Measurements from ENCODE around the gene SNAI1. TPM values are rescaled to one million over a fixed set of nuclear protein-coding genes. Genes with fewer than 3 reads are reported as not detected.

SNAI1 gene
- total and polyA plus RNA-seq, 8 donors = 2.8 to 12.2 (median 8.5) TPM

DNA sequence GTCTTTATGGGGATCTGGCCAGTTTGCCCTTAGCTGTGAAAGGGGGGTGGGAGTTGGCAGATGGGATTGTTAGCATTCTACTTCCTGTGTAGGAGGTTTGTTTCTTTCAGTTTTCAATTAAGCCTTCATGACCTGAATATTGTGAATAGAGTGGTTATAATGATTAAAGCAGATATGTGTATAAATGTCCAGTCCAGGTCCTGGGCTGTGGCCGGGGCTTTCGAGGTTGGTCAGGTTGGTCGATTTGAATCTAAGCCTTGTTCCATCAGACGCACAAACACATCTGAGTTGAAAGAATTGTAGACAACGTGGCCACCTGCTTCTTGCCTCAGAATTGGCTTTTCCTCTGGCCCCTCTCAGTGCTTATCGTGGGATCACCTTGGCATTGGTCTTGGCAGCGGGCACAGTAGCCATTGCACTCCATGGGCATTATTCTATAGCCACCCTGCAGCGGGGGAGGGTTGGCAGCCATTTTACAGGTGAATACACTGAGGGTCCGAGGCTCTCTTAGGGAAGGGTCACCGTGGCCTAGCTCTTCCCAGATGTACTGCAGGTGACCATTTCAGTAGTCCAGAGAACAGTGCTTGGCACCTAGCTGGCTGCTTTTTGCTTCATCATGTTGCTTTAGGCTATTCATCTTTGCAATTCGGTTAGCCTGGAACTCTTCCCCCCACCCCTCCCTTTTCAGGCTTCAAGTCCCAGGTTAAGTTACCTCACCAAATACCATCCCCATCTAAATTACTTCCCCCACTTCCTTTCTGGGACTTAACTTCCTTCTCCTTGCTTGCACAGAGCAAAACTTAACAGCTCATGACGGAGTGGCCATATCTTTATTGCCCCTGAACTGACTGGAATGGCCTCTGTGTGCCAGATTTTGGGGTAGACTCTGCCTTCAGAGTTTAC, 45.5 kb upstream of the SNAI1 start:
- Histone ChIP-seq H3K4me1 (peaks cover 13 to 63% of the 10 kb centered on the region in 2 donors), H3K9me3 (no peaks in the 10 kb centered on the region), H3K4me3 (peak overlapping the region; percentile 93 to 100), H3K27me3 (no peaks in the 10 kb centered on the region), H3K36me3 (peaks cover 0 to 29% of the 10 kb centered on the region in 2 donors), H3K27ac (peak overlapping the region; percentile 91 to 93)
- TF ChIP-seq, protein P1, sequence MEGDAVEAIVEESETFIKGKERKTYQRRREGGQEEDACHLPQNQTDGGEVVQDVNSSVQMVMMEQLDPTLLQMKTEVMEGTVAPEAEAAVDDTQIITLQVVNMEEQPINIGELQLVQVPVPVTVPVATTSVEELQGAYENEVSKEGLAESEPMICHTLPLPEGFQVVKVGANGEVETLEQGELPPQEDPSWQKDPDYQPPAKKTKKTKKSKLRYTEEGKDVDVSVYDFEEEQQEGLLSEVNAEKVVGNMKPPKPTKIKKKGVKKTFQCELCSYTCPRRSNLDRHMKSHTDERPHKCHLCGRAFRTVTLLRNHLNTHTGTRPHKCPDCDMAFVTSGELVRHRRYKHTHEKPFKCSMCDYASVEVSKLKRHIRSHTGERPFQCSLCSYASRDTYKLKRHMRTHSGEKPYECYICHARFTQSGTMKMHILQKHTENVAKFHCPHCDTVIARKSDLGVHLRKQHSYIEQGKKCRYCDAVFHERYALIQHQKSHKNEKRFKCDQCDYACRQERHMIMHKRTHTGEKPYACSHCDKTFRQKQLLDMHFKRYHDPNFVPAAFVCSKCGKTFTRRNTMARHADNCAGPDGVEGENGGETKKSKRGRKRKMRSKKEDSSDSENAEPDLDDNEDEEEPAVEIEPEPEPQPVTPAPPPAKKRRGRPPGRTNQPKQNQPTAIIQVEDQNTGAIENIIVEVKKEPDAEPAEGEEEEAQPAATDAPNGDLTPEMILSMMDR (IDR thresholded peaks at IDR 0.05) = no peak
- ATAC-seq = peak; percentile 33
- intact Hi-C loops (cut with DNase I) = no loop called here
- peak in 1 of 4 donors; percentile 30 for DNase-seq

DNA sequence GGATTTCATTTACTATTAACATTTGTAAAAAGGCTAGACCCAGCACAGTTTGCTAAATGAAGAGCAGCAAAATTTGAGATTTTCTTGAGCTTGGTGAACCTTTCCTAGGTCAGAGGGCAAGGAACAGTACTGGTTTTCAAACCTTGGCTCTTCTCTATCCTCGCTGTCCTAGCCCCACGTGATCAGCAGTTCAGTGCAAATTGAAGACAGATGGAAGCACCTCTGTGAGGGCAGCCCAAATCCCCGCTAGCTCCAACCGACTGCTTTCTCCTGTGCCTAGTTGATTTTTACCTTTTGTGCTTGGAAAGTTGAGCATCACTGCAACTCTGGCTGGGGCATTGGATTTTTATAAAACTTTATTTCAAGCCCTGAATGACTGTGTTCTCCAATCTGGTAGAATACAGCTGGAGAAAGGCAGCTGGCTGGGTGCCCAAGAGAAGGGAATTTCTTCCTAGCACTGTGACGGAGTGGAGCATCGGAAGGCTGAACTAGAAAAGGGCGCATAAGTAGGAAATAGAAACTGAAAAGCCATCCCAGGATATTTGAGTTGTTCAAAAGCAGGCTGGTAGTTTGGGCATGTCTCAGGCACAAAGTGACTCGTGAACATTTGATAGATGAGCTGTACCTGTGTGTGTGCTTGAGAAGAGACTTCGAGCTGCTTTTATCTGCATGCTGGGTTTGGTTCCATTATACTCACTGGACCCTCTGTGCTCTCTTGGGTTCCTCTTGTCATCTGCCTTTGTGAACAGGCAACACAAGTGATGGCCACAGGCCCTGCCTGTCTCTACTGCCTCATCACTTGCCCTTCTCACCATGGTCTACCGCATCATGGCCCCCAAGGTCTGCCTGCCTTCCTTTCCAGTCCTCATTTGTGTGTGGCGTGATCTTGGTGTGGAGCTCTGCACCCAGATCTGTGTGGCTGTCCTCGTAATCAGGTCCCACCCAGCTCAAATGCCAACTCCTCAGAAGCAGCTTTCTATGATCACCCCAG, 44.3 kb upstream of the SNAI1 start:
- Histone ChIP-seq H3K4me1 (peaks cover 13 to 68% of the 10 kb centered on the region in 2 donors), H3K27ac (peak overlapping the region in 1 of 2 donors; percentile 93), H3K36me3 (peaks cover 0 to 41% of the 10 kb centered on the region in 2 donors), H3K4me3 (peak overlapping the region in 1 of 2 donors; percentile 93), H3K9me3 (no peaks in the 10 kb centered on the region), H3K27me3 (no peaks in the 10 kb centered on the region)
- intact Hi-C loops (cut with DNase I) = no loop called here
- TF ChIP-seq, protein P1 (IDR thresholded peaks at IDR 0.05) = no peak
- no peak for ATAC-seq
- peak in 2 of 4 donors; percentile 53 to 66 for DNase-seq

DNA sequence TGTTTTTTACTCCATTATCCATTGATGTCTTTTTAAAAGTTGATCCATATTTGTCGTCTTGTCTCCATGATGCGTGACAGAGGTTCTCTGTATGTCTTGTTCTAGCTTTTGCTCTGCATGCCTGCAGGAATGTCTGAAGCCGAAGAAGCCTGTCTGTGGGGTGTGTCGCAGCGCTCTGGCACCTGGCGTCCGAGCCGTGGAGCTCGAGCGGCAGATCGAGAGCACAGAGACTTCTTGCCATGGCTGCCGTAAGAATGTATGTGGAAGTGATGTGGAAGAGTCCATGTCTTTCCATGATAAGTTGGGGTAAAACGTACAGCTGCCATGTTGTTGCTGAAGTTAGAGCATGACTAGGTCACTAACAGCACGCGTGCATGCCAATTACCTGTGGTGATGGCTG, 41.3 kb upstream of the SNAI1 start:
- H3K4me1 ChIP-seq = peaks cover 13 to 60% of the 10 kb centered on the region in 2 donors
- H3K36me3 ChIP-seq = peaks cover 0 to 70% of the 10 kb centered on the region in 2 donors
- no peaks in the 10 kb centered on the region for H3K9me3 ChIP-seq
- no peaks in the 10 kb centered on the region for H3K27me3 ChIP-seq
- ATAC-seq (no peak), DNase-seq (peak in 1 of 4 donors; percentile 0)
- intact Hi-C loops (cut with DNase I) = no loop called here
- no peak overlapping the region for H3K27ac ChIP-seq
- H3K4me3 ChIP-seq = no peak overlapping the region
- TF ChIP-seq, protein P1 (IDR thresholded peaks at IDR 0.05) = no peak

DNA sequence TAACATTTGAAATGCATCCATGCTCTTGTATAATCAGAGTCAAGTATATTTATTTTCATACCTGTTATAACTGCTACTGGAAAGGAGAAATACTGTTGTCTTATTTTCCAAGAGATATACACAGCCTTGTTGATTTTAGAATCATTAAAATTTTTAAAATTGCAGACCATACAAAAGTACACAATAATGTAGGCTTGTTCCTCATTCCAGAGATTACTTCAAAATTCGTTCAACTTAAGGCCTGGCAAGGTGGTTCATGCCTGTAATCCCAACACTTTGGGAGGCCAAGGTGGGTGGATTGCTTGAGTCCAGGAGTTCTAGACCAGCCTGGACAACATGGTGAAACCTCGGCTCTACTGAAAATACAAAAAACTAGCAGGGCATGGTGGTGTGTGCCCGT, 40.5 kb upstream of the SNAI1 start:
- ATAC-seq (no peak), DNase-seq (no peak)
- TF ChIP-seq, protein P1 (IDR thresholded peaks at IDR 0.05) = no peak
- no peak overlapping the region for H3K4me3 ChIP-seq
- intact Hi-C loops (cut with DNase I) = no loop called here
- H3K4me1 ChIP-seq = peaks cover 13 to 56% of the 10 kb centered on the region in 2 donors
- no peaks in the 10 kb centered on the region for H3K27me3 ChIP-seq
- no peaks in the 10 kb centered on the region for H3K9me3 ChIP-seq
- peaks cover 0 to 78% of the 10 kb centered on the region in 2 donors for H3K36me3 ChIP-seq
- no peak overlapping the region for H3K27ac ChIP-seq

All from left lung (tissue), 10 donors.